Hepatocyte (in vitro differentiated cells): ENCODE measurements around the gene VWA1. TPM values are rescaled to one million over a fixed set of nuclear protein-coding genes. Genes with fewer than 3 reads are reported as not detected.

ENCODE experiments used
- DNase-seq: peaks from one replicate; pipeline ENCODE4 v3.0.0-alpha.2; 2016; ENCODE audit warnings: low spot score
- H2AFZ ChIP-seq: fragments of 200-600 bp; sonication (generic); 2 replicates; pipeline ENCODE4 v1.6.0; 2016; ENCODE audit warnings: antibody characterized with exemption, mild to moderate bottlenecking
- H3K27ac ChIP-seq: fragments of 200-600 bp; sonication (generic); 2 replicates; pipeline ENCODE4 v1.5.1; 2016; ENCODE audit warnings: mild to moderate bottlenecking
- H3K27me3 ChIP-seq: fragments of 200-600 bp; sonication (generic); 2 replicates; pipeline ENCODE4 v1.6.1; 2016
- H3K36me3 ChIP-seq: fragments of 200-600 bp; sonication (generic); replicated peaks from 2 replicates; pipeline ENCODE4 v1.5.1; 2016; ENCODE audit warnings: low read depth; ENCODE audit not compliant: insufficient read depth
- H3K4me1 ChIP-seq: fragments of 200-600 bp; sonication (generic); 2 replicates; pipeline ENCODE4 v1.5.1; 2016; ENCODE audit warnings: mild to moderate bottlenecking, moderate library complexity; ENCODE audit not compliant: insufficient read depth
- H3K4me2 ChIP-seq: fragments of 200-600 bp; sonication (generic); 2 replicates; pipeline ENCODE4 v1.6.0; 2016
- H3K4me3 ChIP-seq: fragments of 200-600 bp; sonication (generic); 2 replicates; pipeline ENCODE4 v1.5.1; 2016; ENCODE audit warnings: mild to moderate bottlenecking
- H3K79me2 ChIP-seq: fragments of 200-600 bp; sonication (generic); 2 replicates; pipeline ENCODE4 v1.6.0; 2017; ENCODE audit warnings: mild to moderate bottlenecking
- H3K9me2 ChIP-seq: fragments of 200-600 bp; sonication (generic); replicated peaks from 2 replicates; pipeline ENCODE4 v1.6.0; 2017; ENCODE audit warnings: mild to moderate bottlenecking; ENCODE audit not compliant: insufficient read depth
- H3K9me3 ChIP-seq: fragments of 200-600 bp; sonication (generic); 2 replicates; pipeline ENCODE4 v1.5.1; 2016; ENCODE audit warnings: low read depth, mild to moderate bottlenecking
- H4K20me1 ChIP-seq: fragments of 200-600 bp; sonication (generic); 2 replicates; pipeline ENCODE4 v1.6.0; 2016; ENCODE audit warnings: mild to moderate bottlenecking; ENCODE audit not compliant: insufficient read depth, poor library complexity, severe bottlenecking
- EZH2 ChIP-seq: fragments of 200-600 bp; sonication (generic); IDR thresholded peaks from 2 replicates; pipeline ENCODE4 v1.6.1; 2016; ENCODE audit warnings: antibody characterized with exemption, mild to moderate bottlenecking, borderline replicate concordance
- EZH2phosphoT487 ChIP-seq: fragments of 200-600 bp; sonication (generic); IDR thresholded peaks from one replicate; pipeline ENCODE4 v1.6.1; 2018; ENCODE audit warnings: antibody characterized with exemption, mild to moderate bottlenecking, low read depth, moderate library complexity; ENCODE audit not compliant: unreplicated experiment, severe bottlenecking
- WGBS: methylation state at CpG from one replicate; pipeline ENCODE4 v1.1.6; 2016; ENCODE audit warnings: low lambda C conversion rate; ENCODE audit errors: missing lambda C conversion rate; 5-methylcytosine and 5-hydroxymethylcytosine counted together
- polyA plus RNA-seq: library from polyadenylated mRNA; unstranded; fragments of >200 nt; fragmentation: Nextera tagmentation; extraction: Ambion mirVana; gene quantifications from 2 replicates; pipeline ENCODE4 v1.2.1, GENCODE V29; 2016
- total RNA-seq: library from RNA; depleted of rRNA; stranded (reverse); fragments of >200 nt; gene quantifications from 2 replicates; pipeline ENCODE4 v1.2.3, GENCODE V29; 2014
- TF ChIP-seq, protein P1 (sequence below): fragments of 200-600 bp; sonication (generic); IDR thresholded peaks from 2 replicates; pipeline ENCODE4 v1.5.1; 2016; ENCODE audit warnings: antibody characterized with exemption, mild to moderate bottlenecking; ENCODE audit not compliant: poor library complexity

The VWA1 gene
- total and polyA plus RNA-seq, 2 experiments from 2014 or later, result 37.7 to 114 TPM

- no peaks in the 10 kb centered on the region for H3K9me3 ChIP-seq
- no peak overlapping the region for H3K27ac ChIP-seq
- H3K4me3 ChIP-seq, result no peak overlapping the region
- no peaks in the 10 kb centered on the region for H3K79me2 ChIP-seq
- H3K27me3 ChIP-seq, result no peaks in the 10 kb centered on the region
- TF ChIP-seq EZH2 (no peak), EZH2phosphoT487 (no peak)
- TF ChIP-seq, protein P1, sequence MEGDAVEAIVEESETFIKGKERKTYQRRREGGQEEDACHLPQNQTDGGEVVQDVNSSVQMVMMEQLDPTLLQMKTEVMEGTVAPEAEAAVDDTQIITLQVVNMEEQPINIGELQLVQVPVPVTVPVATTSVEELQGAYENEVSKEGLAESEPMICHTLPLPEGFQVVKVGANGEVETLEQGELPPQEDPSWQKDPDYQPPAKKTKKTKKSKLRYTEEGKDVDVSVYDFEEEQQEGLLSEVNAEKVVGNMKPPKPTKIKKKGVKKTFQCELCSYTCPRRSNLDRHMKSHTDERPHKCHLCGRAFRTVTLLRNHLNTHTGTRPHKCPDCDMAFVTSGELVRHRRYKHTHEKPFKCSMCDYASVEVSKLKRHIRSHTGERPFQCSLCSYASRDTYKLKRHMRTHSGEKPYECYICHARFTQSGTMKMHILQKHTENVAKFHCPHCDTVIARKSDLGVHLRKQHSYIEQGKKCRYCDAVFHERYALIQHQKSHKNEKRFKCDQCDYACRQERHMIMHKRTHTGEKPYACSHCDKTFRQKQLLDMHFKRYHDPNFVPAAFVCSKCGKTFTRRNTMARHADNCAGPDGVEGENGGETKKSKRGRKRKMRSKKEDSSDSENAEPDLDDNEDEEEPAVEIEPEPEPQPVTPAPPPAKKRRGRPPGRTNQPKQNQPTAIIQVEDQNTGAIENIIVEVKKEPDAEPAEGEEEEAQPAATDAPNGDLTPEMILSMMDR, result no peak
- no peak for DNase-seq
- H3K9me2 ChIP-seq, result no peaks in the 10 kb centered on the region
- no peaks in the 10 kb centered on the region for H3K36me3 ChIP-seq
- H3K4me1 ChIP-seq, result no peaks in the 10 kb centered on the region
- no peak overlapping the region for H2AFZ ChIP-seq
- WGBS, result 98% methylated on average over 16 of the region's 16 CpGs
- no peaks in the 10 kb centered on the region for H4K20me1 ChIP-seq
- H3K4me2 ChIP-seq, result no peak overlapping the region
These were observed 53.7 kb downstream of the VWA1 start for GRCh38 chr1:1489231-1489630.

GRCh38 chr1:1489861-1490260 lies 54.4 kb downstream of the VWA1 start:
- Histone ChIP-seq H3K4me2 (no peak overlapping the region), H4K20me1 (no peaks in the 10 kb centered on the region), H2AFZ (no peak overlapping the region), H3K9me2 (no peaks in the 10 kb centered on the region), H3K4me1 (no peaks in the 10 kb centered on the region), H3K36me3 (no peaks in the 10 kb centered on the region), H3K27ac (no peak overlapping the region), H3K9me3 (no peaks in the 10 kb centered on the region), H3K79me2 (no peaks in the 10 kb centered on the region), H3K4me3 (no peak overlapping the region), H3K27me3 (no peaks in the 10 kb centered on the region)
- no peak for DNase-seq
- WGBS, result 98% methylated on average over 13 of the region's 19 CpGs
- TF ChIP-seq EZH2phosphoT487, result no peak
- TF ChIP-seq, protein P1, result no peak
- TF ChIP-seq EZH2, result no peak

DNA sequence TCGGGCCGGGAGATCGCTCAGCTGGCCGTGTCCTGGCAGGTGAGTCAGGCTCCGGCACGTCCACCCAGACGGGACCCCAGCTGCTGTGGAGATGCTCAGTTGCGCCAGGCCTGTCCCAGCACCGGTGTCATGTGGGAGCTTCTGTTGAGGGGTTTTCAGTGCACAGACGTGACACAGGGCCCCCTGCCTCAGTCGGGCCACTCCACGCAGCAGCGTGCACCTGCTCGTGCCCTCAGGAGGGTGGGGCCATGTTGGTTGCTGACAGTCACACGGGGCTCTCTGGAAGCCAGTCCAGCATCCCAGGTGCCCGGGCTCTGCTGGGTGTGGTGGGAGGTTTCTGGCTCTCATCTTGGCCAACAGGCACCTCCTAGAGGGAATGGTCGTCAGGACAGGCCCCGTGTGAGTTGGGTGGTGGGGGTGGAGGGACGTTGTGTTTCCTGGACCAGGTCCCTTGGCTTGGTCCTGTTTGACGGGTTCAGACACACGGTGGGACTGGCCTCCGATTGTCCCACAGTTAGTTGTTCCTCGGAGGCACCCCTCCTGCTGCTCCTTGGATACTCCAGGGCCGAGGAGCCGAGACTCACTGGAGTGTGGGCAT lies 55.2 kb downstream of the VWA1 start:
- no peak overlapping the region for H2AFZ ChIP-seq
- TF ChIP-seq EZH2, result no peak
- TF ChIP-seq EZH2phosphoT487, result no peak
- no peaks in the 10 kb centered on the region for H3K27me3 ChIP-seq
- H4K20me1 ChIP-seq, result no peaks in the 10 kb centered on the region
- H3K9me2 ChIP-seq, result no peaks in the 10 kb centered on the region
- H3K36me3 ChIP-seq, result no peaks in the 10 kb centered on the region
- H3K27ac ChIP-seq, result no peak overlapping the region
- H3K4me2 ChIP-seq, result no peak overlapping the region
- no peak for DNase-seq
- no peaks in the 10 kb centered on the region for H3K4me1 ChIP-seq
- H3K9me3 ChIP-seq, result no peaks in the 10 kb centered on the region
- H3K4me3 ChIP-seq, result no peak overlapping the region
- 97% methylated on average over 18 of the region's 25 CpGs for WGBS
- no peaks in the 10 kb centered on the region for H3K79me2 ChIP-seq

DNA sequence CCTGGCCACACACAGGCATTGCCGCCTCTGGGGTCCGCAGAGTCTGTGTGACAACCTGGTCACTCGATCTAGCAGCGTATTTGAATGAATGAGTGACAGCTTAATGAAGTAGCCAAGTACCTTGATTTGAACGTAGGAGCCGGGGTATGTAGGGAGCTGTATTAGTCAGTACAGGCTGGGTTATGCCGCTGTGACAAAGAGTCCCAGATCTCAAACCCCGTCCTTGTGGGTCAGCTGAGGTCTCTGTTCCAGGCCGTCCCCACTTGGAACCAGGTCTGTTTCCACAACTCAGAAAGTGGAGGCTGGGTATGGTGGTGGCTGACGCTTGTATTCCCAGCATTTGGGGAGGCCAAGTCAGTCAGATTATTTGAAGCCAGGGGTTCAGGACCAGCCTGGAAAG lies 56.1 kb downstream of the VWA1 start:
- Histone ChIP-seq H3K79me2 (no peaks in the 10 kb centered on the region), H3K4me1 (no peaks in the 10 kb centered on the region), H4K20me1 (no peaks in the 10 kb centered on the region), H2AFZ (no peak overlapping the region), H3K4me2 (no peak overlapping the region), H3K36me3 (no peaks in the 10 kb centered on the region), H3K27me3 (no peaks in the 10 kb centered on the region), H3K27ac (no peak overlapping the region), H3K9me3 (no peaks in the 10 kb centered on the region), H3K9me2 (no peaks in the 10 kb centered on the region), H3K4me3 (no peak overlapping the region)
- TF ChIP-seq EZH2 (no peak), EZH2phosphoT487 (no peak)
- TF ChIP-seq, protein P1, result no peak
- over 99% methylated on average over 10 of the region's 10 CpGs for WGBS
- DNase-seq, result no peak

Other genes with a start within 250 kb of the VWA1 start
- gene TNFRSF18, start 229.1 kb upstream of the VWA1 start, total RNA-seq, result not detected in 2 replicates
- gene TNFRSF18, start 229.1 kb upstream of the VWA1 start, polyA plus RNA-seq, result 0.86 and 1.3 TPM in 2 replicates
- gene TNFRSF4, start 221.5 kb upstream of the VWA1 start, total RNA-seq, result 0.28 TPM in 1 of 2 replicates, not detected in the other
- 0.34 TPM in 1 of 2 replicates, not detected in the other for gene TNFRSF4, start 221.5 kb upstream of the VWA1 start, polyA plus RNA-seq
- 110 and 156 TPM in 2 replicates for gene SDF4, start 203.7 kb upstream of the VWA1 start, total RNA-seq
- 296 and 311 TPM in 2 replicates for gene SDF4, start 203.7 kb upstream of the VWA1 start, polyA plus RNA-seq
- gene B3GALT6, start 203.5 kb upstream of the VWA1 start, total RNA-seq, result 28.8 and 28.9 TPM in 2 replicates
- gene B3GALT6, start 203.5 kb upstream of the VWA1 start, polyA plus RNA-seq, result 36.3 and 36.9 TPM in 2 replicates
- 3.8 and 4.1 TPM in 2 replicates for gene C1QTNF12, start 189.0 kb upstream of the VWA1 start, total RNA-seq
- gene C1QTNF12, start 189.0 kb upstream of the VWA1 start, polyA plus RNA-seq, result 5.2 and 6.6 TPM in 2 replicates
- 31.3 and 31.7 TPM in 2 replicates for gene UBE2J2, start 161.8 kb upstream of the VWA1 start, total RNA-seq
- gene UBE2J2, start 161.8 kb upstream of the VWA1 start, polyA plus RNA-seq, result 66.7 and 81.0 TPM in 2 replicates
- 1.0 and 1.8 TPM in 2 replicates for gene SCNN1D, start 155.3 kb upstream of the VWA1 start, total RNA-seq
- 3.5 and 3.9 TPM in 2 replicates for gene SCNN1D, start 155.3 kb upstream of the VWA1 start, polyA plus RNA-seq
- 50.9 and 56.0 TPM in 2 replicates for gene ACAP3, start 127.8 kb upstream of the VWA1 start, total RNA-seq
- 87.1 and 108 TPM in 2 replicates for gene ACAP3, start 127.8 kb upstream of the VWA1 start, polyA plus RNA-seq
- gene PUSL1, start 127.1 kb upstream of the VWA1 start, total RNA-seq, result 27.7 and 36.2 TPM in 2 replicates
- gene PUSL1, start 127.1 kb upstream of the VWA1 start, polyA plus RNA-seq, result 27.4 and 37.2 TPM in 2 replicates
- 72.1 and 80.6 TPM in 2 replicates for gene INTS11, start 111.0 kb upstream of the VWA1 start, total RNA-seq
- 73.7 and 80.4 TPM in 2 replicates for gene INTS11, start 111.0 kb upstream of the VWA1 start, polyA plus RNA-seq
- 12.8 and 22.9 TPM in 2 replicates for gene CPTP, start 110.9 kb upstream of the VWA1 start, total RNA-seq
- 43.2 and 45.6 TPM in 2 replicates for gene CPTP, start 110.9 kb upstream of the VWA1 start, polyA plus RNA-seq
- 0.17 TPM in 1 of 2 replicates, not detected in the other for gene TAS1R3, start 104.4 kb upstream of the VWA1 start, total RNA-seq
- gene TAS1R3, start 104.4 kb upstream of the VWA1 start, polyA plus RNA-seq, result 0.42 and 1.0 TPM in 2 replicates
- 58.0 and 61.6 TPM in 2 replicates for gene DVL1, start 86.3 kb upstream of the VWA1 start, total RNA-seq
- 49.1 and 50.5 TPM in 2 replicates for gene DVL1, start 86.3 kb upstream of the VWA1 start, polyA plus RNA-seq
- gene MXRA8, start 77.1 kb upstream of the VWA1 start, total RNA-seq, result 138 and 155 TPM in 2 replicates
- 242 and 261 TPM in 2 replicates for gene MXRA8, start 77.1 kb upstream of the VWA1 start, polyA plus RNA-seq
- gene AURKAIP1, start 60.5 kb upstream of the VWA1 start, total RNA-seq, result 92.9 and 105 TPM in 2 replicates
- 238 and 246 TPM in 2 replicates for gene AURKAIP1, start 60.5 kb upstream of the VWA1 start, polyA plus RNA-seq
- 151 and 166 TPM in 2 replicates for gene CCNL2, start 36.4 kb upstream of the VWA1 start, total RNA-seq
- 284 and 364 TPM in 2 replicates for gene CCNL2, start 36.4 kb upstream of the VWA1 start, polyA plus RNA-seq
- 107 and 115 TPM in 2 replicates for gene MRPL20, start 28.4 kb upstream of the VWA1 start, total RNA-seq
- 176 and 193 TPM in 2 replicates for gene MRPL20, start 28.4 kb upstream of the VWA1 start, polyA plus RNA-seq
- 2.1 and 6.5 TPM in 2 replicates for gene ANKRD65, start 14.4 kb upstream of the VWA1 start, total RNA-seq
- gene ANKRD65, start 14.4 kb upstream of the VWA1 start, polyA plus RNA-seq, result 5.5 and 7.3 TPM in 2 replicates
- gene ATAD3C, start 14.0 kb downstream of the VWA1 start, total RNA-seq, result 0.10 TPM in 1 of 2 replicates, not detected in the other
- 0.99 and 1.2 TPM in 2 replicates for gene ATAD3C, start 14.0 kb downstream of the VWA1 start, polyA plus RNA-seq
- gene ATAD3B, start 36.1 kb downstream of the VWA1 start, total RNA-seq, result 11.4 and 13.4 TPM in 2 replicates
- gene ATAD3B, start 36.1 kb downstream of the VWA1 start, polyA plus RNA-seq, result 33.2 and 40.5 TPM in 2 replicates
- 15.5 and 16.7 TPM in 2 replicates for gene ATAD3A, start 76.5 kb downstream of the VWA1 start, total RNA-seq
- 46.7 and 49.4 TPM in 2 replicates for gene ATAD3A, start 76.5 kb downstream of the VWA1 start, polyA plus RNA-seq
- gene TMEM240, start 104.9 kb downstream of the VWA1 start, total RNA-seq, result 4.3 and 6.2 TPM in 2 replicates
- 2.1 and 2.6 TPM in 2 replicates for gene TMEM240, start 104.9 kb downstream of the VWA1 start, polyA plus RNA-seq
- gene SSU72, start 139.2 kb downstream of the VWA1 start, total RNA-seq, result 75.7 and 85.0 TPM in 2 replicates
- gene SSU72, start 139.2 kb downstream of the VWA1 start, polyA plus RNA-seq, result 192 and 203 TPM in 2 replicates
- gene FNDC10, start 164.4 kb downstream of the VWA1 start, total RNA-seq, result 0.96 and 2.1 TPM in 2 replicates
- 6.0 and 8.8 TPM in 2 replicates for gene FNDC10, start 164.4 kb downstream of the VWA1 start, polyA plus RNA-seq
- 34.8 and 47.5 TPM in 2 replicates for gene MIB2, start 179.8 kb downstream of the VWA1 start, total RNA-seq
- gene MIB2, start 179.8 kb downstream of the VWA1 start, polyA plus RNA-seq, result 75.3 and 121 TPM in 2 replicates
- 48.0 and 73.4 TPM in 2 replicates for gene MMP23B, start 196.5 kb downstream of the VWA1 start, total RNA-seq
- 136 and 184 TPM in 2 replicates for gene MMP23B, start 196.5 kb downstream of the VWA1 start, polyA plus RNA-seq
- gene CDK11B, start 223.3 kb downstream of the VWA1 start, total RNA-seq, result 7.5 and 10.1 TPM in 2 replicates
- gene CDK11B, start 223.3 kb downstream of the VWA1 start, polyA plus RNA-seq, result 15.3 and 21.3 TPM in 2 replicates